OCI-LY3 (cell line): ENCODE measurements around the gene ALDH3B2.

Source experiments
- CTCF ChIP-seq: fragments of 200-600, 300-600 bp; sonication (generic); IDR thresholded peaks from 2 replicates; pipeline ENCODE4 v1.5.1; 2014; ENCODE audit warnings: antibody characterized with exemption, low read length, low read depth
- EZH2phosphoT487 ChIP-seq: fragments of 200-600 bp; shearing (Covaris generic); IDR thresholded peaks from 2 replicates; pipeline ENCODE4 v1.6.1; 2018; ENCODE audit warnings: antibody characterized with exemption, mixed run types, low read depth

GRCh38 chr11:67628710-67629385, 45.6 kb downstream of the ALDH3B2 start:
- no peak for TF ChIP-seq EZH2phosphoT487
- peak; percentile 99 for TF ChIP-seq CTCF
